Frontal cortex (tissue), 4 donors: ENCODE measurements around the gene CLCN1. TPM values are rescaled to one million over a fixed set of nuclear protein-coding genes. Genes with fewer than 3 reads are reported as not detected.
"Not testable (repeated sequence)": the region's sequence is repeated elsewhere in the genome, so short reads cannot be mapped to it uniquely, and the experiment has no call there.

Source experiments
- DNase-seq, 2 donors: peaks; one replicate each; pipeline ENCODE4 v3.0.0; 2012; ENCODE audit warnings: low spot score in 2 of 2
- FAIRE-seq: peaks from 2 replicates; lab custom pipeline; 2012; peaks lifted over from hg19 to GRCh38; lab: Jason Lieb, UNC
- total RNA-seq: library from RNA; depleted of rRNA; stranded (reverse); fragments of >200 nt; gene quantifications from one replicate; pipeline ENCODE4 v1.2.3, GENCODE V29; 2014
- donor health status: control.
- donor health status: control.
- donor health status: control.

CLCN1 gene
- total RNA-seq, 1 donor from 2014 or later = under 0.01 TPM

- DNase-seq (peak; percentile 61 to 76), FAIRE-seq (no peak)
Measured at GRCh38 chr7:143381427-143382125, 65.7 kb downstream of the CLCN1 start.

GRCh38 chr7:143382126-143382790 lies 66.3 kb downstream of the CLCN1 start:
- FAIRE-seq (no peak), DNase-seq (no peak)

GRCh38 chr7:143382791-143383641 lies 67.1 kb downstream of the CLCN1 start:
- FAIRE-seq (no peak), DNase-seq (no peak)

GRCh38 chr7:143383642-143383957 lies 67.7 kb downstream of the CLCN1 start:
- no peak for FAIRE-seq
- no peak for DNase-seq

GRCh38 chr7:143384148-143384547 lies 68.2 kb downstream of the CLCN1 start:
- DNase-seq (no peak), FAIRE-seq (no peak)

- DNase-seq (no peak), FAIRE-seq (no peak)
Measured at GRCh38 chr7:143384661-143385631, 69.0 kb downstream of the CLCN1 start.

- DNase-seq = no peak
- FAIRE-seq = no peak
Measured at GRCh38 chr7:143385891-143386781, 70.2 kb downstream of the CLCN1 start.

- DNase-seq (no peak), FAIRE-seq (no peak)
Measured at GRCh38 chr7:143387156-143387975, 71.5 kb downstream of the CLCN1 start.

GRCh38 chr7:143388051-143388450 lies 72.1 kb downstream of the CLCN1 start:
- FAIRE-seq (no peak), DNase-seq (no peak)

- DNase-seq (no peak), FAIRE-seq (no peak)
Measured at GRCh38 chr7:143388491-143389101, 72.7 kb downstream of the CLCN1 start.

- no peak for FAIRE-seq
Measured at GRCh38 chr7:143389316-143390103, 73.6 kb downstream of the CLCN1 start.

GRCh38 chr7:143390104-143390772 lies 74.3 kb downstream of the CLCN1 start:
- no peak for DNase-seq
- FAIRE-seq = no peak

More at GRCh38 chr7:143389316-143390103, 73.6 kb downstream of the CLCN1 start:
- DNase-seq = no peak

GRCh38 chr7:143390773-143391317 lies 74.9 kb downstream of the CLCN1 start:
- FAIRE-seq = no peak
- DNase-seq = no peak

- FAIRE-seq (no peak), DNase-seq (no peak)
Measured at GRCh38 chr7:143391462-143392404, 75.8 kb downstream of the CLCN1 start.

GRCh38 chr7:143392427-143392826 lies 76.5 kb downstream of the CLCN1 start:
- not testable (repeated sequence) for FAIRE-seq, DNase-seq
